ENCODE results near the gene CAPNS1. TPM values are rescaled to one million over a fixed set of nuclear protein-coding genes. Genes with fewer than 3 reads are reported as not detected.
A peak's percentile ranks its signal among the peaks of the same experiment; 100 is the strongest.
"Not testable (repeated sequence)": the region's sequence is repeated elsewhere in the genome, so short reads cannot be mapped to it uniquely, and the experiment has no call there.

The CAPNS1 gene
- total RNA-seq, 6 experiments from 2014 or later = 1,039 to 1,309 (median 1,209) TPM

DNA sequence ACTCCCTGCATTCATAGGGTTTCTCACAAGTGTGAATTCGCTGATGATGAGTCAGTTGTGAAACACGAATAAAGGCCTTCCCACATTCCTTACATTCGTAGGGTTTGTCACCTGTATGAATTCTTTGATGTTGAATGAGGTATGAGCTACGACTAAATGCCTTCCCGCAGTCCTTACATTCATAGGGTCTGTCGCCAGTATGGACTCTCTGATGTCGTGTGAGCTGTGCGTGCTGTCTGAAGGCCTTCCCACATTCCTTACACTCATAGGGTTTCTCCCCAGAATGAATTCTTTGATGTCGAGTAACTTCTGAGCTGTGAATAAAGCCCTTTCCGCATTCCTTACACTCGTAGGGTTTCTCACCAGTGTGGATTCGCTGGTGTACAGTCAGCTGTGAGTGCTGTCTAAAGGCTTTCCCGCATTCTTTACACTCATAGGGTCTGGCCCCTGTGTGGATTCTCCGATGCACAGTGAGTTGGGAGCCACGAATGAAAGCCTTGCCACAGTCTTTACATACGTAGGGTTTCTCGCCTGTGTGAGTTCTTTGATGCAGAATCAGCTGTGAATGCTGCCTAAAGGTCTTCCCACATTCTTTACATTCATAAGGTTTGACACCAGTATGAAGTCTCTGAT is 42.9 kb downstream of the CAPNS1 start:
- peak; percentile 37 for DNase-seq
- Mint-ChIP-seq H3K4me1 (ENCODE audit: low read depth) (no peaks in the 10 kb centered on the region; the same call in 1 of the 2 replicates), H3K9me3 (peaks cover 14% of the 10 kb centered on the region)

DNA sequence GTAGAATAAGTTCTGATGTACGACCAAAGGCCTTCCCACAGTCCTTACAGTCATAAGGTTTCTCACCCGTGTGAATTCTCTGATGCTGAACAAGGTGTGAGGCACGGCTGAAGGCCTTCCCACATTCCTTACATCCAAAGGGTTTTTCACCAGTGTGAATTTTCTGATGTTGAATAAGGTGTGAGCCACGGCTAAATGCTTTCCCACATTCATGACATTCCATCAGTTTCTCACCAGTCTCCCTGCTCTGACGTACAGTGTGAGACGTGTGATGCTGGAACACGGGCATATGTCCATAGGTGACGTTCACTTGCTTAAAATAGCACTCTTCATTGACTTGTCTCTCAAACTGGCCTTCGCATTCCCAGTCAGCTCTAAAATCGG is 43.4 kb downstream of the CAPNS1 start:
- Mint-ChIP-seq H3K27me3 (ENCODE audit: insufficient read depth) (no peaks in the 10 kb centered on the region), H3K4me1 (ENCODE audit: low read depth) (no peaks in the 10 kb centered on the region; the same call in 1 of the 2 replicates), H3K4me3 (no peak overlapping the region), H3K36me3 (ENCODE audit: low read depth) (peaks cover 20% of the 10 kb centered on the region), H3K27ac (no peak overlapping the region), H3K9me3 (peaks cover 14% of the 10 kb centered on the region)
- TF ChIP-seq, protein P1, sequence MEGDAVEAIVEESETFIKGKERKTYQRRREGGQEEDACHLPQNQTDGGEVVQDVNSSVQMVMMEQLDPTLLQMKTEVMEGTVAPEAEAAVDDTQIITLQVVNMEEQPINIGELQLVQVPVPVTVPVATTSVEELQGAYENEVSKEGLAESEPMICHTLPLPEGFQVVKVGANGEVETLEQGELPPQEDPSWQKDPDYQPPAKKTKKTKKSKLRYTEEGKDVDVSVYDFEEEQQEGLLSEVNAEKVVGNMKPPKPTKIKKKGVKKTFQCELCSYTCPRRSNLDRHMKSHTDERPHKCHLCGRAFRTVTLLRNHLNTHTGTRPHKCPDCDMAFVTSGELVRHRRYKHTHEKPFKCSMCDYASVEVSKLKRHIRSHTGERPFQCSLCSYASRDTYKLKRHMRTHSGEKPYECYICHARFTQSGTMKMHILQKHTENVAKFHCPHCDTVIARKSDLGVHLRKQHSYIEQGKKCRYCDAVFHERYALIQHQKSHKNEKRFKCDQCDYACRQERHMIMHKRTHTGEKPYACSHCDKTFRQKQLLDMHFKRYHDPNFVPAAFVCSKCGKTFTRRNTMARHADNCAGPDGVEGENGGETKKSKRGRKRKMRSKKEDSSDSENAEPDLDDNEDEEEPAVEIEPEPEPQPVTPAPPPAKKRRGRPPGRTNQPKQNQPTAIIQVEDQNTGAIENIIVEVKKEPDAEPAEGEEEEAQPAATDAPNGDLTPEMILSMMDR (IDR thresholded peaks at IDR 0.05) = no peak
- no peak for DNase-seq

More for the DNA sequence above, 42.9 kb downstream of the CAPNS1 start:
- H3K27me3 Mint-ChIP-seq (ENCODE audit: insufficient read depth) = no peaks in the 10 kb centered on the region
- no peak overlapping the region for H3K4me3 Mint-ChIP-seq
- no peak overlapping the region for H3K27ac Mint-ChIP-seq
- TF ChIP-seq, protein P1 (IDR thresholded peaks at IDR 0.05) = no peak
- H3K36me3 Mint-ChIP-seq (ENCODE audit: low read depth) = peaks cover 20% of the 10 kb centered on the region

DNA sequence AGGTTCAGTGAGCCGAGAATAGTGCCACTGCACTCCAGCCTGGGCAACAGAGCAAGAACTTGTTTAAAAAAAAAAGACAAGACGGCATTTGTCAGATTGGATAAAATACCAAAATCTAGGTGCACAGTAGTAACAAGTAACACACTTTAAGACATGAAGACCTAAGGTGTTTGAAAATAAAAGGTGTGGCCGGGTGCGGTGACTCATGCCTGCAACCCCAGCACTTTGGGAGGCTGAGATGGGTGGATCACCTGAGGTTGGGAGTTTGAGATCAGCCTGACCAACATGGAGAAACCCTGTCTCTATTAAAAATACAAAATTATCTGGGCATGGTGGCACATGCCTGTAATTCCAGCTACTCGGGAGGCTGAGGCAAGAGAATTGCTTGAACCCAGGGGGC is 46.9 kb downstream of the CAPNS1 start:
- not testable (repeated sequence) for DNase-seq; H3K27me3 Mint-ChIP-seq (ENCODE audit: insufficient read depth); H3K4me3 Mint-ChIP-seq; H3K4me1 Mint-ChIP-seq (ENCODE audit: low read depth); H3K27ac Mint-ChIP-seq
- Mint-ChIP-seq H3K9me3 (peaks cover 14% of the 10 kb centered on the region), H3K36me3 (ENCODE audit: low read depth) (peaks cover 25% of the 10 kb centered on the region)

DNA sequence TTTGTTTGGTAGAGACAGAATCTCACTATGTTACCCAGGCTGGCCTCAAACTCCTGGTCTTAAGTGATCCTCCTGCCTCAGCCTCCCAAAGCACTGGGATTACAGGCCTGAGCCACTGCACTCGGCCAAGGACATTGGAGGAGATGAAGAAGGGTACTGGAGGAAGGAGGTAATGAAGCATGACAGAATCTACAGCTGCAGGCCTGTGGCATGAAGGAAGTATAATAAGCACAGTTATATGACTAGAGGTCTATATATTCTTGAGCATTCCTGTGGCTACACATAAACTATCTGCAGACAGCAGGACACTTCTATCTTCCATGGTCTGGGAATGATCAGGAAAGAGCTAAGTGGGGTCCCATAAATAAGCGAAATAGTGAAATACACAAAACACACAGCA is 56.4 kb downstream of the CAPNS1 start:
- Mint-ChIP-seq H3K4me1 (ENCODE audit: low read depth) (no peaks in the 10 kb centered on the region), H3K9me3 (no peaks in the 10 kb centered on the region), H3K4me3 (no peak overlapping the region), H3K27me3 (ENCODE audit: insufficient read depth) (no peaks in the 10 kb centered on the region; the same call in none of the 2 replicates), H3K27ac (no peak overlapping the region), H3K36me3 (ENCODE audit: low read depth) (peaks cover 10% of the 10 kb centered on the region; the same call in 1 of the 2 replicates)
- no peak for DNase-seq
- TF ChIP-seq, protein P1 (IDR thresholded peaks at IDR 0.05) = no peak

DNA sequence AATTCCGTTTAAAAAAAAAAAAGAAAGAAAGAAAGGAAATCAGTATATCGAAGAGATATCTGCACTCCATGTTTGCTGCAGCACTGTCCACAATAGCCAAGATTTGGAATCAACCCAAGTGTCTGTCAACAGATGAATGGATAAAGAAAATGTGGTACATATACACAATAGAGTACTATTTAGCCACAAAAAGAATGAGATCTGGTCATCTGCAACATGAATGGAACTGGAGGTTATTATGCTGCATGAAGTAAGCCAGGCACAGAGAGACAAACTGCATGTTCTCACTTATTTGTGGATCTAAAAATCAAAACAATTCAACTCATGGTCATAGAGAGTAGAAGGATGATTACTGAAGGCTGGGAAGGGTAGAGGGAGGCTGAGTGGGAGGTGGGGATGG is 58.3 kb downstream of the CAPNS1 start:
- no peaks in the 10 kb centered on the region for H3K4me1 Mint-ChIP-seq (ENCODE audit: low read depth)
- no peak overlapping the region for H3K27ac Mint-ChIP-seq
- H3K27me3 Mint-ChIP-seq (ENCODE audit: insufficient read depth) = no peaks in the 10 kb centered on the region; the same call in none of the 2 replicates
- H3K36me3 Mint-ChIP-seq (ENCODE audit: low read depth) = peaks cover 5% of the 10 kb centered on the region; the same call in 1 of the 2 replicates
- TF ChIP-seq, protein P1 (IDR thresholded peaks at IDR 0.05) = no peak
- DNase-seq = no peak
- no peak overlapping the region for H3K4me3 Mint-ChIP-seq
- no peaks in the 10 kb centered on the region for H3K9me3 Mint-ChIP-seq

Other genes with a start within 250 kb of the CAPNS1 start
- gene NFKBID, start 239.5 kb upstream of the CAPNS1 start, total RNA-seq (2021; fragmentation: NEBNext Ultra II Directional; extraction: Animal tissue kit (Norgen Biotek cat#: 25700)) = 1 to 10 TPM; 3.9 to 7.2 (median 5.3) TPM
- 1 to 10 TPM in 5 of 6 experiments, under 1 TPM in 1; 0.96 to 4.1 (median 1.2) TPM for gene HCST, start 237.5 kb upstream of the CAPNS1 start, total RNA-seq (2021; fragmentation: NEBNext Ultra II Directional; extraction: Animal tissue kit (Norgen Biotek cat#: 25700))
- gene TYROBP, start 231.8 kb upstream of the CAPNS1 start, total RNA-seq (2021; fragmentation: NEBNext Ultra II Directional; extraction: Animal tissue kit (Norgen Biotek cat#: 25700)) = not detected
- gene LRFN3, start 203.7 kb upstream of the CAPNS1 start, total RNA-seq (2021; fragmentation: NEBNext Ultra II Directional; extraction: Animal tissue kit (Norgen Biotek cat#: 25700)) = 10 to 100 TPM; 15.3 to 21.0 (median 19.1) TPM
- 10 to 100 TPM in 2 of 6 experiments, 1 to 10 TPM in 4; 8.2 to 12.5 (median 8.9) TPM for gene SDHAF1, start 144.9 kb upstream of the CAPNS1 start, total RNA-seq (2021; fragmentation: NEBNext Ultra II Directional; extraction: Animal tissue kit (Norgen Biotek cat#: 25700))
- under 1 TPM; 0.07 to 0.40 (median 0.29) TPM for gene SYNE4, start 131.3 kb upstream of the CAPNS1 start, total RNA-seq (2021; fragmentation: NEBNext Ultra II Directional; extraction: Animal tissue kit (Norgen Biotek cat#: 25700))
- gene ALKBH6, start 125.9 kb upstream of the CAPNS1 start, total RNA-seq (2021; fragmentation: NEBNext Ultra II Directional; extraction: Animal tissue kit (Norgen Biotek cat#: 25700)) = 10 to 100 TPM; 25.3 to 31.5 (median 28.5) TPM
- 10 to 100 TPM; 62.2 to 93.1 (median 83.9) TPM for gene CLIP3, start 107.2 kb upstream of the CAPNS1 start, total RNA-seq (2021; fragmentation: NEBNext Ultra II Directional; extraction: Animal tissue kit (Norgen Biotek cat#: 25700))
- 1 to 10 TPM; 5.2 to 6.4 (median 5.5) TPM for gene THAP8, start 85.8 kb upstream of the CAPNS1 start, total RNA-seq (2021; fragmentation: NEBNext Ultra II Directional; extraction: Animal tissue kit (Norgen Biotek cat#: 25700))
- gene WDR62, start 85.2 kb upstream of the CAPNS1 start, total RNA-seq (2021; fragmentation: NEBNext Ultra II Directional; extraction: Animal tissue kit (Norgen Biotek cat#: 25700)) = 10 to 100 TPM in 5 of 6 experiments, 1 to 10 TPM in 1; 6.5 to 13.8 (median 13.0) TPM
- not detected for gene OVOL3, start 28.9 kb upstream of the CAPNS1 start, total RNA-seq (2021; fragmentation: NEBNext Ultra II Directional; extraction: Animal tissue kit (Norgen Biotek cat#: 25700))
- gene POLR2I, start 25.2 kb upstream of the CAPNS1 start, total RNA-seq (2021; fragmentation: NEBNext Ultra II Directional; extraction: Animal tissue kit (Norgen Biotek cat#: 25700)) = 10 to 100 TPM; 64.1 to 75.1 (median 69.2) TPM
- 100 to 1,000 TPM; 229 to 266 (median 243) TPM for gene TBCB, start 24.6 kb upstream of the CAPNS1 start, total RNA-seq (2021; fragmentation: NEBNext Ultra II Directional; extraction: Animal tissue kit (Norgen Biotek cat#: 25700))
- gene COX7A1, start 12.4 kb downstream of the CAPNS1 start, total RNA-seq (2021; fragmentation: NEBNext Ultra II Directional; extraction: Animal tissue kit (Norgen Biotek cat#: 25700)) = 100 to 1,000 TPM in 2 of 6 experiments, 10 to 100 TPM in 4; 59.8 to 139 (median 85.5) TPM
- gene ZNF565, start 74.6 kb downstream of the CAPNS1 start, total RNA-seq (2021; fragmentation: NEBNext Ultra II Directional; extraction: Animal tissue kit (Norgen Biotek cat#: 25700)) = 1 to 10 TPM; 2.7 to 3.7 (median 3.1) TPM
- gene ZNF146, start 75.0 kb downstream of the CAPNS1 start, total RNA-seq (2021; fragmentation: NEBNext Ultra II Directional; extraction: Animal tissue kit (Norgen Biotek cat#: 25700)) = 10 to 100 TPM; 49.7 to 58.2 (median 56.6) TPM
- gene ZFP14, start 239.1 kb downstream of the CAPNS1 start, total RNA-seq (2021; fragmentation: NEBNext Ultra II Directional; extraction: Animal tissue kit (Norgen Biotek cat#: 25700)) = 1 to 10 TPM; 1.1 to 2.1 (median 1.5) TPM